Measurements from ENCODE around the gene KIAA0825.

- TF ChIP-seq, protein P1, sequence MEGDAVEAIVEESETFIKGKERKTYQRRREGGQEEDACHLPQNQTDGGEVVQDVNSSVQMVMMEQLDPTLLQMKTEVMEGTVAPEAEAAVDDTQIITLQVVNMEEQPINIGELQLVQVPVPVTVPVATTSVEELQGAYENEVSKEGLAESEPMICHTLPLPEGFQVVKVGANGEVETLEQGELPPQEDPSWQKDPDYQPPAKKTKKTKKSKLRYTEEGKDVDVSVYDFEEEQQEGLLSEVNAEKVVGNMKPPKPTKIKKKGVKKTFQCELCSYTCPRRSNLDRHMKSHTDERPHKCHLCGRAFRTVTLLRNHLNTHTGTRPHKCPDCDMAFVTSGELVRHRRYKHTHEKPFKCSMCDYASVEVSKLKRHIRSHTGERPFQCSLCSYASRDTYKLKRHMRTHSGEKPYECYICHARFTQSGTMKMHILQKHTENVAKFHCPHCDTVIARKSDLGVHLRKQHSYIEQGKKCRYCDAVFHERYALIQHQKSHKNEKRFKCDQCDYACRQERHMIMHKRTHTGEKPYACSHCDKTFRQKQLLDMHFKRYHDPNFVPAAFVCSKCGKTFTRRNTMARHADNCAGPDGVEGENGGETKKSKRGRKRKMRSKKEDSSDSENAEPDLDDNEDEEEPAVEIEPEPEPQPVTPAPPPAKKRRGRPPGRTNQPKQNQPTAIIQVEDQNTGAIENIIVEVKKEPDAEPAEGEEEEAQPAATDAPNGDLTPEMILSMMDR (IDR thresholded peaks at IDR 0.05; ENCODE audit: low read length), result no peak
- TF ChIP-seq EZH2 (IDR thresholded peaks at IDR 0.05; ENCODE audit: borderline replicate concordance, low read length), result no peak
These were observed 112.9 kb downstream of the KIAA0825 start for GRCh38 chr5:94505327-94506068.
